Smooth muscle cell (in vitro differentiated cells): Measurements from ENCODE around the gene TIMP3. TPM values are rescaled to one million over a fixed set of nuclear protein-coding genes. Genes with fewer than 3 reads are reported as not detected.
A peak's percentile ranks its signal among the peaks of the same experiment; 100 is the strongest.

Experiments used
- DNase-seq: peaks from one replicate; lab custom pipeline; 2025; ENCODE audit not compliant: unreplicated experiment; lab: John Stamatoyannopoulos, UW
- H2AFZ ChIP-seq: fragments of 200-600 bp; sonication (generic); 2 replicates; pipeline ENCODE4 v1.6.0; 2016; ENCODE audit warnings: antibody characterized with exemption, low read depth, mild to moderate bottlenecking
- H3F3A ChIP-seq: fragments of 200-600 bp; sonication (generic); 2 replicates; pipeline ENCODE4 v1.6.0; 2017; ENCODE audit warnings: antibody characterized with exemption, low read depth
- H3K27ac ChIP-seq: fragments of 200-600 bp; sonication (generic); 2 replicates; pipeline ENCODE4 v1.5.1; 2016; ENCODE audit warnings: low read depth, mild to moderate bottlenecking
- H3K27me3 ChIP-seq: fragments of 200-600 bp; sonication (generic); 2 replicates; pipeline ENCODE4 v1.6.1; 2016; ENCODE audit warnings: low read depth, mild to moderate bottlenecking
- H3K36me3 ChIP-seq: fragments of 200-600 bp; sonication (generic); 2 replicates; pipeline ENCODE4 v1.5.1; 2016; ENCODE audit warnings: low read depth
- H3K4me1 ChIP-seq: fragments of 200-600 bp; sonication (generic); 2 replicates; pipeline ENCODE4 v1.5.1; 2016; ENCODE audit warnings: low read depth
- H3K4me2 ChIP-seq: fragments of 200-600 bp; sonication (generic); 2 replicates; pipeline ENCODE4 v1.6.0; 2016; ENCODE audit warnings: mild to moderate bottlenecking
- H3K4me3 ChIP-seq: fragments of 200-600 bp; sonication (generic); 2 replicates; pipeline ENCODE4 v1.5.1; 2016; ENCODE audit warnings: mild to moderate bottlenecking
- H3K79me2 ChIP-seq: fragments of 200-600 bp; sonication (generic); 2 replicates; pipeline ENCODE4 v1.6.0; 2016; ENCODE audit warnings: low read depth, mild to moderate bottlenecking
- H3K9ac ChIP-seq: fragments of 200-600 bp; sonication (generic); 2 replicates; pipeline ENCODE4 v1.6.0; 2016; ENCODE audit warnings: low read depth
- H3K9me3 ChIP-seq: fragments of 200-600 bp; sonication (generic); replicated peaks from 2 replicates; pipeline ENCODE4 v1.5.1; 2016; ENCODE audit warnings: low read depth
- H4K20me1 ChIP-seq: fragments of 200-600 bp; sonication (generic); 2 replicates; pipeline ENCODE4 v1.6.0; 2016; ENCODE audit warnings: low read depth
- CTCF ChIP-seq: fragments of 200-600 bp; sonication (generic); IDR thresholded peaks from 2 replicates; pipeline ENCODE4 v1.5.1; 2017; ENCODE audit warnings: borderline replicate concordance, mild to moderate bottlenecking, antibody characterized with exemption; ENCODE audit not compliant: insufficient read depth, poor library complexity, severe bottlenecking
- WGBS: methylation state at CpG from one replicate; pipeline ENCODE4 v1.1.7; 2016; ENCODE audit warnings: low lambda C conversion rate; 5-methylcytosine and 5-hydroxymethylcytosine counted together
- polyA plus RNA-seq: library from polyadenylated mRNA; unstranded; fragments of >200 nt; fragmentation: Nextera tagmentation; extraction: Ambion mirVana; gene quantifications from 2 replicates; pipeline ENCODE4 v1.2.1, GENCODE V29; 2016
- total RNA-seq: library from RNA; depleted of rRNA; stranded (reverse); fragments of >200 nt; gene quantifications from 2 replicates; pipeline ENCODE4 v1.2.3, GENCODE V29; 2014

TIMP3 gene
- total and polyA plus RNA-seq, 2 experiments from 2014 or later = 3,210 to 3,942 TPM

GRCh38 chr22:32859743-32860142, 58.2 kb downstream of the TIMP3 start:
- 85% methylated on average over 1 of the region's 1 CpG for WGBS
- Histone ChIP-seq H3K36me3 (peaks cover 38% of the 10 kb centered on the region), H3K4me2 (no peak overlapping the region), H3F3A (peaks cover 89% of the 10 kb centered on the region), H3K4me3 (no peak overlapping the region), H2AFZ (no peak overlapping the region), H3K27me3 (no peaks in the 10 kb centered on the region), H4K20me1 (peaks cover 100% of the 10 kb centered on the region), H3K9me3 (no peaks in the 10 kb centered on the region), H3K79me2 (peaks cover 3% of the 10 kb centered on the region), H3K27ac (peak overlapping the region; percentile 57), H3K4me1 (no peaks in the 10 kb centered on the region), H3K9ac (no peak overlapping the region)
- no peak for TF ChIP-seq CTCF
- DNase-seq = no peak

GRCh38 chr22:32861330-32861729, 59.8 kb downstream of the TIMP3 start:
- Histone ChIP-seq H3K4me2 (no peak overlapping the region), H3K79me2 (no peaks in the 10 kb centered on the region), H3F3A (peaks cover 89% of the 10 kb centered on the region), H2AFZ (no peak overlapping the region), H3K9me3 (no peaks in the 10 kb centered on the region), H3K4me3 (no peak overlapping the region), H3K27ac (peak overlapping the region; percentile 48), H4K20me1 (peaks cover 90% of the 10 kb centered on the region), H3K27me3 (no peaks in the 10 kb centered on the region), H3K9ac (no peak overlapping the region), H3K4me1 (no peaks in the 10 kb centered on the region), H3K36me3 (peaks cover 32% of the 10 kb centered on the region)
- TF ChIP-seq CTCF = no peak
- no peak for DNase-seq
- whole genome bisulfite sequencing = 89% methylated on average over 5 of the region's 5 CpGs

GRCh38 chr22:32862083-32862482, 60.6 kb downstream of the TIMP3 start:
- H2AFZ ChIP-seq = no peak overlapping the region
- no peaks in the 10 kb centered on the region for H3K9me3 ChIP-seq
- H3K36me3 ChIP-seq = peaks cover 26% of the 10 kb centered on the region
- peaks cover 83% of the 10 kb centered on the region for H4K20me1 ChIP-seq
- H3K4me1 ChIP-seq = no peaks in the 10 kb centered on the region
- TF ChIP-seq CTCF = no peak
- 95% methylated on average over 4 of the region's 4 CpGs for WGBS
- H3K4me3 ChIP-seq = no peak overlapping the region
- no peaks in the 10 kb centered on the region for H3K79me2 ChIP-seq
- peak overlapping the region; percentile 48 for H3K27ac ChIP-seq
- H3K4me2 ChIP-seq = no peak overlapping the region
- peaks cover 83% of the 10 kb centered on the region for H3F3A ChIP-seq
- no peak overlapping the region for H3K9ac ChIP-seq
- H3K27me3 ChIP-seq = no peaks in the 10 kb centered on the region
- DNase-seq = no peak

- H3K4me2 ChIP-seq = no peak overlapping the region
- WGBS = 57% methylated on average over 8 of the region's 8 CpGs
- H3F3A ChIP-seq = peaks cover 73% of the 10 kb centered on the region
- peaks cover 19% of the 10 kb centered on the region for H3K36me3 ChIP-seq
- no peak for DNase-seq
- no peak overlapping the region for H3K9ac ChIP-seq
- TF ChIP-seq CTCF = no peak
- H3K4me3 ChIP-seq = no peak overlapping the region
- H4K20me1 ChIP-seq = peaks cover 73% of the 10 kb centered on the region
- H3K27ac ChIP-seq = peak overlapping the region; percentile 48
- no peak overlapping the region for H2AFZ ChIP-seq
- H3K79me2 ChIP-seq = no peaks in the 10 kb centered on the region
- H3K27me3 ChIP-seq = no peaks in the 10 kb centered on the region
- no peaks in the 10 kb centered on the region for H3K4me1 ChIP-seq
- H3K9me3 ChIP-seq = no peaks in the 10 kb centered on the region
Measured at GRCh38 chr22:32862936-32863661, 61.6 kb downstream of the TIMP3 start.
